Activated naive CD8-positive, alpha-beta T cell treated with anti-CD3 and anti-CD28 coated beads for 36 hours (primary cell): ENCODE results near the gene ANO1. TPM values are rescaled to one million over a fixed set of nuclear protein-coding genes. Genes with fewer than 3 reads are reported as not detected.
"Not testable (repeated sequence)": the region's sequence is repeated elsewhere in the genome, so short reads cannot be mapped to it uniquely, and the experiment has no call there.

ENCODE experiments used
- DNase-seq: peaks from one replicate; pipeline ENCODE4 v3.0.0; 2021
- H3K27ac Mint-ChIP-seq: one replicate; pipeline ENCODE4 v1.8.0; 2022; ENCODE audit warnings: mild to moderate bottlenecking, moderate library complexity, mixed read lengths
- H3K27me3 Mint-ChIP-seq: one replicate; pipeline ENCODE4 v1.8.0; 2022; ENCODE audit warnings: mild to moderate bottlenecking, mixed read lengths
- H3K36me3 Mint-ChIP-seq: one replicate; pipeline ENCODE4 v1.8.0; 2021; ENCODE audit warnings: mild to moderate bottlenecking, mixed read lengths
- H3K4me1 Mint-ChIP-seq: one replicate; pipeline ENCODE4 v1.8.0; 2021; ENCODE audit warnings: mixed read lengths
- H3K4me3 Mint-ChIP-seq: one replicate; pipeline ENCODE4 v1.8.0; 2022; ENCODE audit warnings: mild to moderate bottlenecking, moderate library complexity, mixed read lengths
- H3K9me3 Mint-ChIP-seq: one replicate; pipeline ENCODE4 v1.8.0; 2022; ENCODE audit warnings: mixed read lengths
- total RNA-seq, 2 experiments: library from RNA; stranded (reverse); gene quantifications; one replicate each; pipeline ENCODE4 v1.2.3, GENCODE V29; 2021

Gene ANO1
- total RNA-seq, 2 experiments from 2014 or later = not detected

GRCh38 chr11:70192666-70193410, 114.7 kb downstream of the ANO1 start:
- peaks cover 13% of the 10 kb centered on the region for H3K27me3 Mint-ChIP-seq
- no peaks in the 10 kb centered on the region for H3K36me3 Mint-ChIP-seq
- H3K9me3 Mint-ChIP-seq = no peaks in the 10 kb centered on the region
- H3K4me1 Mint-ChIP-seq = no peaks in the 10 kb centered on the region
- no peak overlapping the region for H3K27ac Mint-ChIP-seq
- H3K4me3 Mint-ChIP-seq = no peak overlapping the region
- DNase-seq = no peak

- H3K27ac Mint-ChIP-seq = no peak overlapping the region
- H3K4me3 Mint-ChIP-seq = no peak overlapping the region
- DNase-seq = no peak
- no peaks in the 10 kb centered on the region for H3K36me3 Mint-ChIP-seq
- no peaks in the 10 kb centered on the region for H3K9me3 Mint-ChIP-seq
- no peaks in the 10 kb centered on the region for H3K4me1 Mint-ChIP-seq
- H3K27me3 Mint-ChIP-seq = peaks cover 13% of the 10 kb centered on the region
Measured at GRCh38 chr11:70193411-70194292, 115.5 kb downstream of the ANO1 start.

DNA sequence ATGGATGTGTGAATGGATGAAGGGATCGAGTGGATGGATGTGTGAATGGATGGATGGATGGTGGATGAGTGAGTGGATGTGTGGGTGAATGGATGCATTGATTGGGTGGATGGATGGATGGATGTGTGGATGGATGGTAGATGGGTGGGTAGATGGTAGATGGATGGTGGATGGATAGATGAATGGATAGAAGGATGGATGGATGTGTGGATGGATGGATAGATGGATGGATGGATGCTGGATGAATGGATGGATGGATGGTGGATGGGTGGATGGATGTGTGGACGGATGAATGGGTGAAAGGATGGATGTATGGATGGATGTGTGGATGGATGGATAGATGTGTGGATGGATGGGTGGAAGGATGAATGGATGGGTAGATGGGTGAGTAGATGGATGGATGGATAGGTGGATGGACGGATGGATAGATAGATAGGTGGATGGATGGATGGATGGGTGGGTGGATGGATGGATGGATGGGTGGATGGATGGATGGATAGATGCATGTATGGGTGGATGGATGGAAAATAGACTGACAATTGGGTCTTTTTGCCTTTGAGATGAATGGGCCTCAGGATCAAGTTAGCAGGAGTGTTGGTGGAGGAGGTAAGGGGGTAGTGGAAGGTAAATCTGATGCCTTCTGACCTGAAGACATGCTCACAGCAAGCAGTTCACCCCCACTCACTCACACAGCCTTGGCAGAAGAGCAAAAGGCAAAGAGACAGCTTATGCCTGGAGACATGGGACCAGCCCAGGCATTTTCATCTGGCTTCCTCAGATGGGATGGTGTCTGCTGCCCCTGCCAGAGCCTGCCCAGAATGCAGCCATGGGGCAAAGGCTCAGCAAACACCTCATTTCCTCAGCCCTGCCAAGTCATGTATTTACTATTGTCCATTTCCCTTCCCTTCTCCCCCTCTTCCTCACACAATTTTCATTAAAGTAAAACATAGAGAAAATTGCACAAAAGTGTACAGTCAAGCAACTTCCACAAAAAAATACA, 117.0 kb downstream of the ANO1 start:
- no peaks in the 10 kb centered on the region for H3K9me3 Mint-ChIP-seq
- H3K4me1 Mint-ChIP-seq = no peaks in the 10 kb centered on the region
- no peak overlapping the region for H3K4me3 Mint-ChIP-seq
- no peaks in the 10 kb centered on the region for H3K36me3 Mint-ChIP-seq
- no peak for DNase-seq
- H3K27me3 Mint-ChIP-seq = peaks cover 13% of the 10 kb centered on the region
- no peak overlapping the region for H3K27ac Mint-ChIP-seq

DNA sequence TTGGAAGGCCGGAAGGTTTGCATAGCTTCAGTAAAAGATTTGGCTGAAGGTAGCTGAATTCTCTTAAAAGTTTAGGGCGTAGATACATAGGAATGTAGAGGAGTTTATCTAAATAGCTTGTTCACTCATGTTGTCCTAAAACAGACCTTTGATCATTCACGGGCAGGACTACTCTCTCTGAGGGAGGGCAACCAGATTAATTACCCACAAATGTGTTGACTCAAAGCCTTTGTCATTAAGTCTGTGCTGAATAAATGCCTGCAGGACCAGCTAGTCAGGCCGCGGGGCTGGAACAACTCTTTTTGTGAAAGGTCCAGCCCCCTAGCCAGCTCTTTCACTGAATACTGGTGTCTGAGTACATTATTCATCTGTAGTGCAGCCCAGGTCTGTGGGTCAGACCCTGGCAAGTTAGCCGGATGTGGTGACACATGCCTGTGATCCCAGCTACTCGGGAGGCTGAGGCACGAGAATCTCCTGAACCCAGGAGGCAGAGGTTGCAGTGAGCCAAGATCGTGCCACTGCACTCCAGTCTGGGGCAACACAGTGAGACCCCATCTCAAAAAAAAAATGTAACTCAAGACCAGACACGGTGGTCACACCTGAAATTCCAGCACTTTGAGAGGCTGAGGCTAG, 122.2 kb downstream of the ANO1 start:
- Mint-ChIP-seq H3K36me3 (peaks cover 15% of the 10 kb centered on the region), H3K4me3 (no peak overlapping the region), H3K9me3 (no peaks in the 10 kb centered on the region), H3K27me3 (peaks cover 3% of the 10 kb centered on the region), H3K4me1 (peaks cover 14% of the 10 kb centered on the region), H3K27ac (no peak overlapping the region)
- no peak for DNase-seq

GRCh38 chr11:70201047-70201446, 122.9 kb downstream of the ANO1 start:
- DNase-seq, H3K27ac Mint-ChIP-seq, H3K9me3 Mint-ChIP-seq, H3K4me3 Mint-ChIP-seq, H3K27me3 Mint-ChIP-seq: not testable (repeated sequence)
- H3K36me3 Mint-ChIP-seq = peaks cover 22% of the 10 kb centered on the region
- H3K4me1 Mint-ChIP-seq = peaks cover 22% of the 10 kb centered on the region

DNA sequence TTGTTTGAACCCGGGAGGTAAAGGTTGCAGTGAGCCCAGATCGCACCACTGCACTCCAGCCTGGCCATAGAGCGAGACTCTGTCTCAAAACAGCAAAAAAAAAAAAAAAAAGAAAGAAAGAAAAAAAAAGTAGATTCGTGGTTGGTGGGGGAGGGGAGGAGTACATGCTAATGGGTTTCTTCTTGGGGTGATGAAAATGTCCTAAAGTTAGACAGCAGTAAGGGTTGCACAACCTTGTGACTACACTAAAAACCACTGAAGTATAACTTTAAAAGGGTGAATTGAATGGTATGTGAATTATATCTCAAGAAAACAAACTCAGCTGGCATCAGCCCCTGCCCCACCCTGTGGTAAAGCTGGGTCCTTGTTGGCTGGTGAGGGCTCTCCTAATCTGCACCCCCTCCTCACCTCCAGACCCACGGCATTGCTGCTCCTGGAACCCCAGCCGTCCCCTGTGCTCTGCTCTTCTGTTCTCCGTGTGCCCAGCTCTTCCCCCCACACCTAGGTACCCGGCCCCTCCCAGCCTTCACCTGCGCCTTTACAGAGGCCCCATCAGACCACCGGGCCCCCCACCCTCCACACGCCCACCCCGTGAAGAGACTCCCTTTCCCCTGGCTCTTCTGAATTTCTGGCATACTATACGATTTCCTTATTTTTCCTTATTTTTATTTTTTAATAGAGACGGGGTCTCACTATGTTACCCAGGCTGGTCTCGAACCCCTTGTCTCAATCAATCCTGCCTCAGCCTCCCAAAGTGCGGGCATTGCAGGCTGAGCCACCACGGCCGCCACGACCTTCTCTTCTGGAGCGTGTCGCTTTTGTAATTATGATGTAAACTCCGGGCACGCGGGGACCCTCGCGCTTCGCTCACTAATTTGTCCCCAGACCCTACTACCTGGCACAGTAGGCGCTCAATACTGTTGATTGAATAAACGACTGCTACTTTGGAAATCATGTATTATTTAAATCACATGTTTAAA, 124.1 kb downstream of the ANO1 start:
- no peaks in the 10 kb centered on the region for H3K9me3 Mint-ChIP-seq
- DNase-seq = no peak
- H3K27me3 Mint-ChIP-seq = no peaks in the 10 kb centered on the region
- H3K4me3 Mint-ChIP-seq = peak overlapping the region; percentile 97
- H3K27ac Mint-ChIP-seq = peak overlapping the region; percentile 96
- peaks cover 25% of the 10 kb centered on the region for H3K4me1 Mint-ChIP-seq
- peaks cover 26% of the 10 kb centered on the region for H3K36me3 Mint-ChIP-seq

GRCh38 chr11:70202920-70203750, 125.0 kb downstream of the ANO1 start, which contains the start of gene FADD:
TSS of gene FADD (plus strand) at chr11:70203296. CDS start at chr11:70203460, 164 bp downstream.
- peak; percentile 89 for DNase-seq
- peak within 1 kb of the TSS; percentile 96 for H3K27ac Mint-ChIP-seq
- peak within 1 kb of the TSS; percentile 97 for H3K4me3 Mint-ChIP-seq
- no peaks in the 10 kb centered on the region for H3K9me3 Mint-ChIP-seq
- H3K4me1 Mint-ChIP-seq = peaks cover 34% of the 10 kb centered on the region
- H3K27me3 Mint-ChIP-seq = no peaks in the 10 kb centered on the region
- H3K36me3 Mint-ChIP-seq = peaks cover 26% of the 10 kb centered on the region

DNA sequence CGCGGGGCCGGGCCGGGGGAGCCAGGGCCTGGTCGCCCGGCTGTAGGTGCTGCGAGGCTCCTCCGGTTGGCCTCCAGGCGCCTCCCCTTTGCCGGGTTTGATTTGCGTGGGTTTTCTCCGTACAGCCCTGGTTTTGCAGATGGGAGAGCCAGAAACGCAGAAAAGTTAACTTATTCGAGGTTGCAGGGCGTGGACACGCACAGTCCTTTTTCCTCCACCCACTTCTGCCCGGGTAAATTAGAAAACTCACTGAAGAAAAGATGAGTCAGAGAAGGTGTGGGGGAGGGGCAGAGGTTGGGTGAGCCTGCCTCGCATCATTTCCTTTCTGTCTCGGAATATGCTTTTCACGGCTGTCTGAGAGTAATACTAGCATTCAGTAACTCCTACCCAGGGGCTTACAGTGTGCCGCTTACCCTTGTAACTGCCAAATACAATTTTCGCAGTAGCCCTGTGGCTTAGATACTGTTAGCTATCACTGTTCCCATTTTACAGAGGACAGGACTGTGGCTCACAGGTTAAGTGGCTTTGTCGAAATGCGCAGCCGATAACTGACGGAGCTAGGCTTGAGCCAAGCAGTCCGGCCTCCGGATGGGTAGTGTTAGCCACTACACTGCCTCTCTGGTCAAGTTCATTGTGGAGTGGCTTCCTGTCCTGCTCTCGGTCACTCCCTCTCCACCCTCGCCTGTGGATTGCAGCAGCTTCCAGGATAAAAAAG, 125.8 kb downstream of the ANO1 start:
- peaks cover 31% of the 10 kb centered on the region for H3K36me3 Mint-ChIP-seq
- H3K4me1 Mint-ChIP-seq = peaks cover 41% of the 10 kb centered on the region
- H3K4me3 Mint-ChIP-seq = peak overlapping the region; percentile 97
- H3K27me3 Mint-ChIP-seq = no peaks in the 10 kb centered on the region
- peak; percentile 84 for DNase-seq
- H3K9me3 Mint-ChIP-seq = no peaks in the 10 kb centered on the region
- peak overlapping the region; percentile 96 for H3K27ac Mint-ChIP-seq

DNA sequence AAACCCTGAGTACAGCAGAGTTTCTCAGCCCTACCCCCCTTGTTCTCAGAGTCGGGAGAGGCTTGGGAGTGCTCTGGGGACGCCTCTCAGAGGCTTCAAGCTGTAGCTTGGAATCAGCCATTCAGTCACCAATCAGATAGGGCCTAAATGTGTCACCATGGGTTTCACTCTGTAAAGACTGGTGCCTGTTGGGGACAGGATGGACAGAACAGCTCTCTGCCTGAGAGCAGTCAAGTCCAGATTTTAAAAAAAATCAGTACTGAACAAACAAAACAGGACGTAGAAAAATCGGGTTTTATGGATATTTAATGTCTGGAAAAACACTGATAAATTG, 126.3 kb downstream of the ANO1 start:
- Mint-ChIP-seq H3K4me1 (peaks cover 45% of the 10 kb centered on the region), H3K27me3 (no peaks in the 10 kb centered on the region), H3K4me3 (peak overlapping the region; percentile 97), H3K27ac (peak overlapping the region; percentile 96), H3K9me3 (no peaks in the 10 kb centered on the region), H3K36me3 (peaks cover 37% of the 10 kb centered on the region)
- no peak for DNase-seq

GRCh38 chr11:70205049-70205725, 127.1 kb downstream of the ANO1 start:
- Mint-ChIP-seq H3K27me3 (no peaks in the 10 kb centered on the region), H3K9me3 (no peaks in the 10 kb centered on the region), H3K36me3 (peaks cover 42% of the 10 kb centered on the region), H3K27ac (peak overlapping the region; percentile 96), H3K4me3 (peak overlapping the region; percentile 97), H3K4me1 (peaks cover 50% of the 10 kb centered on the region)
- DNase-seq = no peak

DNA sequence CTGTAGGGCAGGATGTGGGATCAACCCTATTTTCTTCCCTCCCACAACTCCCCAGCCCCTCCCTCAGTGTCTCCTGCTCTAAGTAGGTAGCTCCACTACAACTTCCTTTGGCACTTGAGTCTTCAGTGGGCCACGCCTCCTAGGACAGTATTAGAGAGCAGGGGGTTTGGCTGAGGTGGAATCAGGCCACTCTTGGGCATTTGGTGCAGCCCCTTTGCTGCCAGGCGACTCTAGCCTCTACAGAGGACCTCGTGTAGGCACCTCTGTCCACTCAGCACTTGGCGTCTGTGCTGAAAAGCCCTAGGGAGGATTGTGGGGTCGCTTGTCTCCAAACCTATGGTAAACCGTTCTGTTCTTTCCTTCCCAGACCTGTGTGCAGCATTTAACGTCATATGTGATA, 127.6 kb downstream of the ANO1 start:
- H3K27me3 Mint-ChIP-seq = no peaks in the 10 kb centered on the region
- H3K4me1 Mint-ChIP-seq = peaks cover 51% of the 10 kb centered on the region
- no peaks in the 10 kb centered on the region for H3K9me3 Mint-ChIP-seq
- peak overlapping the region; percentile 96 for H3K27ac Mint-ChIP-seq
- peaks cover 43% of the 10 kb centered on the region for H3K36me3 Mint-ChIP-seq
- H3K4me3 Mint-ChIP-seq = peak overlapping the region; percentile 97
- no peak for DNase-seq
